Activated naive CD4-positive, alpha-beta T cell treated with anti-CD3 and anti-CD28 coated beads for 36 hours (primary cell): ENCODE measurements around the gene SENP3. TPM values are rescaled to one million over a fixed set of nuclear protein-coding genes. Genes with fewer than 3 reads are reported as not detected.

ENCODE experiments used
- CTCF ChIA-PET: fragments of 350-600 bp; sonication (Branson Sonifier 250); formaldehyde crosslinking; loops from one replicate; lab custom pipeline; 2021; ENCODE audit warnings: antibody characterized with exemption; lab: Charles Lee
- DNase-seq: peaks from one replicate; pipeline ENCODE4 v3.0.0-alpha.2; 2020
- H3K27ac Mint-ChIP-seq: one replicate; pipeline ENCODE4 v1.8.0; 2021; ENCODE audit warnings: mild to moderate bottlenecking, mixed read lengths
- H3K27me3 Mint-ChIP-seq: one replicate; pipeline ENCODE4 v1.8.0; 2021; ENCODE audit warnings: low read depth, mixed read lengths
- H3K36me3 Mint-ChIP-seq: one replicate; pipeline ENCODE4 v1.8.0; 2021; ENCODE audit warnings: low read depth, mixed read lengths
- H3K4me1 Mint-ChIP-seq: one replicate; pipeline ENCODE4 v1.8.0; 2021; ENCODE audit warnings: low read depth, mixed read lengths
- H3K4me3 Mint-ChIP-seq: one replicate; pipeline ENCODE4 v1.8.0; 2021; ENCODE audit warnings: mild to moderate bottlenecking, moderate library complexity, mixed read lengths
- H3K9me3 Mint-ChIP-seq: one replicate; pipeline ENCODE4 v1.8.0; 2021; ENCODE audit warnings: mixed read lengths
- intact Hi-C: fragments of 100-400 bp; cut with micrococcal nuclease; formaldehyde crosslinking; loops from one replicate; pipeline ENCODE4 v1.15.1; 2023
- total RNA-seq, 2 experiments: library from RNA; stranded (reverse); gene quantifications; one replicate each; pipeline ENCODE4 v1.2.3, GENCODE V29; 2021

Gene SENP3
- total RNA-seq, 2 experiments from 2014 or later, result 43.2 to 46.9 TPM

DNA sequence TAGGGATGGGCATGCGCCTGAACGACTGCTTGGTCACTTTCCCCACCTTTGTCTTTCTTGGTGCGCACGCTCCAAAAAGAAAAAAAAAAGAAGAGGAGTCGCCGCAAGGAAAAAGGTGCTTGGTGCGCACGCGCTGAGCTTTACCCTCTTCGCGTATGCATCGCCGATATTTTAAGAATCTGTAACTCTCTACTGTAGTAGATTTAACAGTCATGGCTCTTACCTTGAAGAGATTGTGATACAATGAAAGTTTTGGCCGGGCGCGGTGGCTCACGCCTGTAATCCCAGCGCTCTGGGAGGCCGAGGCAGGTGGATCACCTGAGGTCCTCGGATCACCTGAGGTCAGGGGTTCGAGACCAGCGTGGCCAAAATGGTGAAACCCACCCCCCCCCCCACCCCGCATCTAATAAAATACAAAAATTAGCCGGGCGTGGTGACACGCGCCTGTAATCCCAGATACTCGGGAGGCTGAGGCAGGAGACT is 53.6 kb downstream of the SENP3 start:
- CTCF ChIA-PET, result interaction anchor here (0.6 to 2.7 kb wide), 9 partner anchors 12 to 260 kb away, joined by 3 to 9 read pairs (median 7); partner anchors contain the start of genes MPDU1, SAT2, SOX15 and WRAP53
- peaks cover 30% of the 10 kb centered on the region for H3K4me1 Mint-ChIP-seq
- peak overlapping the region; percentile 84 for H3K27ac Mint-ChIP-seq
- no peaks in the 10 kb centered on the region for H3K27me3 Mint-ChIP-seq
- no peaks in the 10 kb centered on the region for H3K9me3 Mint-ChIP-seq
- intact Hi-C loops, result loop anchor here (1.0 to 10.0 kb wide), 14 partner anchors 12 to 539 kb away; partner anchors contain the start of genes ATP1B2, CD68, EIF5A and MPDU1
- H3K4me3 Mint-ChIP-seq, result peak overlapping the region; percentile 83
- H3K36me3 Mint-ChIP-seq, result peaks cover 2% of the 10 kb centered on the region
- no peak for DNase-seq

DNA sequence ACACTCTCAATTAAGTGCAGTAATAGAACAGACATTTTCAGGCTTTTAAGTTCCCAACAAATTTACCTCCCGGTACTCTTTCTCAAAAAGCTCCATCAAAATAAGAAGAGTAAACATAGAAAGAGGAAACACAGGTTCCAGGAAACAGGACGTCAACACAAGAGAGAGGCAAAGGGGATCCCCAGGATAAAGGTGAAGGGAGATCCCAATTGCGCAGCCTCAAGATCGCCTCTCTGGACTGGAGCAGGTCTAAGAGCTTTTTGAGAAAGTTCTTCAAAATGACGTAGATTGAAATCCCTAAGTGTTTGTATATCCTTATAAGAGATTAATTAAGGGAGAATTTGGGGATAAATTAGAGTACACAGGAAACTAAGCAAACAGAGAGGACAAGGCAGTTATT is 56.9 kb downstream of the SENP3 start:
- Mint-ChIP-seq H3K27ac (no peak overlapping the region), H3K27me3 (no peaks in the 10 kb centered on the region), H3K36me3 (no peaks in the 10 kb centered on the region), H3K9me3 (no peaks in the 10 kb centered on the region), H3K4me1 (peaks cover 2% of the 10 kb centered on the region), H3K4me3 (no peak overlapping the region)
- CTCF ChIA-PET, result interaction anchor here (2.1 kb wide), 1 partner anchor 69 kb away, joined by 6 read pairs; the partner anchor contains the start of genes TP53 and WRAP53
- no peak for DNase-seq
- intact Hi-C loops, result loop anchor here (5.0 to 10.0 kb wide), 2 partner anchors 224 to 536 kb away; partner anchors contain the start of gene PER1

- no peaks in the 10 kb centered on the region for H3K36me3 Mint-ChIP-seq
- CTCF ChIA-PET, result interaction anchor here (0.7 to 1.5 kb wide), 3 partner anchors 10 to 322 kb away, joined by 3 to 4 read pairs (median 3); partner anchors contain the start of gene SHBG
- DNase-seq, result no peak
- no peak overlapping the region for H3K4me3 Mint-ChIP-seq
- intact Hi-C loops, result no loop called here
- H3K4me1 Mint-ChIP-seq, result no peaks in the 10 kb centered on the region
- H3K9me3 Mint-ChIP-seq, result no peaks in the 10 kb centered on the region
- no peaks in the 10 kb centered on the region for H3K27me3 Mint-ChIP-seq
- H3K27ac Mint-ChIP-seq, result no peak overlapping the region
Measured at GRCh38 chr17:7620835-7621234, 59.1 kb downstream of the SENP3 start.

Other genes with a start within 250 kb of the SENP3 start
- gene GPS2, start 246.6 kb upstream of the SENP3 start, total RNA-seq, result 10 to 100 TPM; 28.2 to 32.2 TPM
- gene NEURL4, start 232.6 kb upstream of the SENP3 start, total RNA-seq, result 10 to 100 TPM; 21.9 to 22.5 TPM
- gene ACAP1, start 225.4 kb upstream of the SENP3 start, total RNA-seq, result 100 to 1,000 TPM; 309 to 320 TPM
- under 1 TPM; 0.41 to 0.47 TPM for gene KCTD11, start 209.8 kb upstream of the SENP3 start, total RNA-seq
- gene TMEM95, start 206.8 kb upstream of the SENP3 start, total RNA-seq, result not detected
- 1 to 10 TPM; 4.0 to 4.8 TPM for gene TNK1, start 180.8 kb upstream of the SENP3 start, total RNA-seq
- 10 to 100 TPM; 58.6 to 59.4 TPM for gene PLSCR3, start 167.4 kb upstream of the SENP3 start, total RNA-seq
- gene TMEM256, start 157.8 kb upstream of the SENP3 start, total RNA-seq, result 10 to 100 TPM; 65.6 to 66.3 TPM
- gene NLGN2, start 154.1 kb upstream of the SENP3 start, total RNA-seq, result 1 to 10 TPM; 7.7 to 8.9 TPM
- gene SPEM1, start 141.6 kb upstream of the SENP3 start, total RNA-seq, result not detected
- not detected for gene SPEM2, start 136.3 kb upstream of the SENP3 start, total RNA-seq
- gene SPEM3, start 133.1 kb upstream of the SENP3 start, total RNA-seq, result not detected
- 1 to 10 TPM; 3.3 to 3.5 TPM for gene TMEM102, start 126.5 kb upstream of the SENP3 start, total RNA-seq
- gene FGF11, start 122.4 kb upstream of the SENP3 start, total RNA-seq, result 1 to 10 TPM; 1.3 to 1.6 TPM
- gene CHRNB1, start 116.9 kb upstream of the SENP3 start, total RNA-seq, result 1 to 10 TPM; 5.1 to 5.9 TPM
- 1 to 10 TPM; 9.2 to 9.4 TPM for gene ZBTB4, start 82.3 kb upstream of the SENP3 start, total RNA-seq
- gene SLC35G6, start 80.5 kb upstream of the SENP3 start, total RNA-seq, result not detected
- 100 to 1,000 TPM; 204 to 205 TPM for gene POLR2A, start 77.6 kb upstream of the SENP3 start, total RNA-seq
- 1 to 10 TPM; 5.8 to 7.4 TPM for gene TNFSF12, start 12.9 kb upstream of the SENP3 start, total RNA-seq
- 1 to 10 TPM; 2.1 to 2.6 TPM for gene TNFSF13, start 3.2 kb upstream of the SENP3 start, total RNA-seq
- gene CD68, start 17.7 kb downstream of the SENP3 start, total RNA-seq, result 10 to 100 TPM; 11.6 to 12.6 TPM
- 10 to 100 TPM; 48.8 to 53.5 TPM for gene MPDU1, start 21.9 kb downstream of the SENP3 start, total RNA-seq
- gene SOX15, start 28.2 kb downstream of the SENP3 start, total RNA-seq, result under 1 TPM in 1 of 2 experiments, not detected in 1; 0.20 TPM
- gene FXR2, start 53.0 kb downstream of the SENP3 start, total RNA-seq, result 10 to 100 TPM; 29.7 to 36.8 TPM
- 10 to 100 TPM; 14.3 to 16.9 TPM for gene SAT2, start 65.9 kb downstream of the SENP3 start, total RNA-seq
- not detected for gene SHBG, start 68.2 kb downstream of the SENP3 start, total RNA-seq
- gene ATP1B2, start 89.0 kb downstream of the SENP3 start, total RNA-seq, result under 1 TPM; 0.14 to 0.30 TPM
- 100 to 1,000 TPM; 148 to 149 TPM for gene TP53, start 125.6 kb downstream of the SENP3 start, total RNA-seq
- 10 to 100 TPM; 13.7 to 14.7 TPM for gene WRAP53, start 126.6 kb downstream of the SENP3 start, total RNA-seq
- not detected for gene EFNB3, start 143.3 kb downstream of the SENP3 start, total RNA-seq
- gene DNAH2, start 155.8 kb downstream of the SENP3 start, total RNA-seq, result not detected